ENCODE data around the gene RFX4. TPM values are rescaled to one million over a fixed set of nuclear protein-coding genes. Genes with fewer than 3 reads are reported as not detected.
"Not testable (repeated sequence)": the region's sequence is repeated elsewhere in the genome, so short reads cannot be mapped to it uniquely, and the experiment has no call there.

RFX4 gene
- total RNA-seq, 3 donors from 2014 or later, result not detected

DNA sequence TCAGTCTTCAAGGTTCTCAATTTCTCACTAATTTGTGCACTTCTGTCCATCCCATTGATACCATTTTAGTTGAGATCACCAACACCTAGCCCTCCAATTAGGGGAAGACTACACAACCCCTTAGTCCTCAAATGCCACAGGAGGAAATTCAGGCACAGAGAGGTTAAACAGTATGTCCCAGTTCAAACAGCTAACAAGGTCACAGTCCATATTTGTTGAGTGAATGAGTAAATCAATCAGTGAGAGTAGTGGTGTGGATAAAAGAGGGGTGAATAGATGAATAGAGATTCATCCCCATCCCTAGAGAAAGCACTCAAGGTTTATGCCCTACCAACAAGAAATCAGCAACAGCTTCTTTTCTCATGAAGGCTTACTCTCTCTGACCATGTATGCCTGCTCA lies 97.5 kb downstream of the RFX4 start:
- ATAC-seq, result no peak
- H3K9me3 Mint-ChIP-seq, result no peaks in the 10 kb centered on the region
- no peak overlapping the region for H3K4me3 Mint-ChIP-seq
- no peaks in the 10 kb centered on the region for H3K4me1 Mint-ChIP-seq (ENCODE audit: low read depth)
- no peak for DNase-seq
- peaks cover 6% of the 10 kb centered on the region for H3K27me3 Mint-ChIP-seq (ENCODE audit: low read depth)
- no peaks in the 10 kb centered on the region for H3K36me3 Mint-ChIP-seq (ENCODE audit: insufficient read depth)

DNA sequence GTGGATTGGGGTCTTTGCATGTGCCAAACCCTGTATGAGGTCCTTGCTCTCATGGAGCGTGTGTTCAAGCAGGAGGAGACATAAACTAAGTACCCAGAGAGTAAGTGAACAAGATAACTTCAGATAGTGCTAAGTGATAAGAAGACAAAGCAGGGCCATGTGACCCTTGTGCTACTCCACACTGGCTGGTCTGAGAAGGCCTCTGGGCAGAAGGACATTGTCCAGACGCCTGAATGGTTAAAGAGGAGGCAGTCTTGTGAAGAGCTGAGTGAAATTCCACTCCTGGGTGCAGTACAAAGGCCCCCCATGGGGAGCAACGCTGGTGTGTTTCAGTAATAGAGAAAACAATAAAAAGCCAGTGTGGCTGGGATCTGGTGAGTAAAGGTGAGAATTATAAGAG lies 98.4 kb downstream of the RFX4 start:
- no peaks in the 10 kb centered on the region for H3K9me3 Mint-ChIP-seq
- DNase-seq (no peak), ATAC-seq (no peak)
- H3K4me1 Mint-ChIP-seq (ENCODE audit: low read depth), result no peaks in the 10 kb centered on the region
- no peaks in the 10 kb centered on the region for H3K36me3 Mint-ChIP-seq (ENCODE audit: insufficient read depth)
- no peaks in the 10 kb centered on the region for H3K27me3 Mint-ChIP-seq (ENCODE audit: low read depth)
- no peak overlapping the region for H3K4me3 Mint-ChIP-seq

DNA sequence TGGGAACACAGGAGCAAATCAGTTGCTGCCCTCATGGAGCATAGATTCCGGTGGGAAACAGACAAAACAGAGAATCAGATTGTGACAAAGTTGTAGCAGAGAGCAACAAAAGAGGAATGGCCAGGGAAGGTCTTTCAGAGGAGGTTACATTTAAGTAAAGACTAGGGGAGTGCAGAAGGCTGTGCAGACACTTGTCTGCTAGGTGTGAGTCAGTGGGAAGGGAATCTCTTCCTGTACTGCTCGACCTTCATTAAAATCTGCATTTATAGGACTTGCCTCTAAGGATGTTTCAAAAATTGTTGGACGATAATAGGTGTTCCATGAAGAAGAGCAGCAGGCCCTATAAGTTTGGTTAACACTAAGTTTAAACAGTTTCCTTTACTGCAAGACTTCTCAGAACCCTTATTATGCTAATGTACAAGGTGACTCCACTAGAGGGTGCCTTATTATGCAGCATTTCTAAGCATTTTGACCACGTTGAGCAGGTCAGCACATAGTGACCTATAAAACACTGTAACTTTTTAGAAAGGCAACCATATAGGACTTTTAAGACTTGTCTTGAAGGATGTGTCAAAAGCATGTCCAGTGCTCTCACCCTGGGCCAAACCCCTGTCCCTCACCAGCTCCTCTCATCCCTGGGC lies 99.9 kb downstream of the RFX4 start:
- H3K4me3 Mint-ChIP-seq, result no peak overlapping the region
- no peaks in the 10 kb centered on the region for H3K36me3 Mint-ChIP-seq (ENCODE audit: insufficient read depth)
- H3K27me3 Mint-ChIP-seq (ENCODE audit: low read depth), result no peaks in the 10 kb centered on the region
- DNase-seq (no peak), ATAC-seq (no peak)
- no peaks in the 10 kb centered on the region for H3K9me3 Mint-ChIP-seq
- no peaks in the 10 kb centered on the region for H3K4me1 Mint-ChIP-seq (ENCODE audit: low read depth)

DNA sequence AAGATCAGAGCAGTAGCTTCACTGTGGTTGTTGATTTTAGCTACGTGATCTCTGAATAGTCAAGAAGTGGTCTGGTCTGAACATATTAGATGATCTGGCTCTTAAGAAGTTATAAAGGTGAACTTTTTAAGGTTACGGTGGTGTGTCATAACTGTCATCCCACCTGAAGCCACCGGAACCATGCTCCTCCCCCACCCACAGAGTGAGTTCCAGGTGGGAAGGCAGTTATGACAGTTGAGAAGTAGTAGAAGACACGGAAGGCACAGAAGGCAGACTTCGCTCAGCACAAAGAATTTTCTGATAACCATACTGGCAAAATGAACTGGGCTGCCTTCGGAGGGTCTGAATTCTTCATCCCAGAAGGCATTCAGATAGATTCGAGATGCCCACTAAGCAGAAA lies 101.7 kb downstream of the RFX4 start:
- DNase-seq, result no peak
- no peaks in the 10 kb centered on the region for H3K36me3 Mint-ChIP-seq (ENCODE audit: insufficient read depth)
- H3K27me3 Mint-ChIP-seq (ENCODE audit: low read depth), result no peaks in the 10 kb centered on the region
- ATAC-seq, result no peak
- no peak overlapping the region for H3K4me3 Mint-ChIP-seq
- no peaks in the 10 kb centered on the region for H3K4me1 Mint-ChIP-seq (ENCODE audit: low read depth)
- no peaks in the 10 kb centered on the region for H3K9me3 Mint-ChIP-seq

DNA sequence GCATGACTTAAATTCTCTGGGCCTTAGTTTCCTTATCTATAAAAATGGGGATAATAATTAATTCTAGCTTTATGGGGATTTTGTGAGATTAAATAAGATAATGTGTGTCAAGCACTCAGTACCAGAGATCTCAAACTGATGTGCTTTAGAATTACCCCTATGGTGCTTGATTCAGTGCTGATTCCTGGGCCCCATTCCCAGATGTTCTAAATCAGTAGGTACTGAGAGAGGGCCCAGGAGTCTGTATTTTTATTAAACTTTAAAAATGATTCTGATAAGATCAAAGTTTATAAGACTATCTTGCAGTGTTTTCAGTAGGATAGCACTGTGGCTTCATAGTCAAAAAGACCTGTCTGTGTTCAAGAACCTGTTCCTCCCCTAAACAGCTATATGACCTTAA lies 102.6 kb downstream of the RFX4 start:
- ATAC-seq (no peak), DNase-seq (no peak)
- Mint-ChIP-seq H3K4me1 (ENCODE audit: low read depth) (no peaks in the 10 kb centered on the region), H3K27me3 (ENCODE audit: low read depth) (no peaks in the 10 kb centered on the region), H3K9me3 (no peaks in the 10 kb centered on the region), H3K4me3 (no peak overlapping the region), H3K36me3 (ENCODE audit: insufficient read depth) (no peaks in the 10 kb centered on the region)

DNA sequence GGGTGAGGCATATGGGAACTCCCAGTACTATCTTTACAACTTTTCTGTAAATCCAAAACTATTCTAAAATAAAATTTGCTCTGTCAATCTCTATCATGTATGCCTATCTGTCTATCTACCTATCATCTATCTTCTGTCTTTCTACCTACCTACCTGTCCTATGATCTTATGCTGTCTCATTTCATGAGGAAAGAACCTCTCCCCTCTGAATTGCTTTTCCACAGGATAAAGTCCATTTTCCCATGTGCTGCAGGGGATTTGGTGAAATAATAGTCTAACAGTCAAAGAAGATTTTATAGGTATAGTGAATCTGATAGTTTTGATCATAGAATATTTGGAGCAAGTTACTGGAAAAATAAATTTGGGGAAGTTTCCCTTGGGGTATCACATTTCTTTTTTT lies 104.9 kb downstream of the RFX4 start:
- ATAC-seq, result no peak
- Mint-ChIP-seq H3K4me3 (no peak overlapping the region), H3K4me1 (ENCODE audit: low read depth) (no peaks in the 10 kb centered on the region), H3K27me3 (ENCODE audit: low read depth) (no peaks in the 10 kb centered on the region), H3K36me3 (ENCODE audit: insufficient read depth) (no peaks in the 10 kb centered on the region), H3K9me3 (no peaks in the 10 kb centered on the region)
- no peak for DNase-seq

DNA sequence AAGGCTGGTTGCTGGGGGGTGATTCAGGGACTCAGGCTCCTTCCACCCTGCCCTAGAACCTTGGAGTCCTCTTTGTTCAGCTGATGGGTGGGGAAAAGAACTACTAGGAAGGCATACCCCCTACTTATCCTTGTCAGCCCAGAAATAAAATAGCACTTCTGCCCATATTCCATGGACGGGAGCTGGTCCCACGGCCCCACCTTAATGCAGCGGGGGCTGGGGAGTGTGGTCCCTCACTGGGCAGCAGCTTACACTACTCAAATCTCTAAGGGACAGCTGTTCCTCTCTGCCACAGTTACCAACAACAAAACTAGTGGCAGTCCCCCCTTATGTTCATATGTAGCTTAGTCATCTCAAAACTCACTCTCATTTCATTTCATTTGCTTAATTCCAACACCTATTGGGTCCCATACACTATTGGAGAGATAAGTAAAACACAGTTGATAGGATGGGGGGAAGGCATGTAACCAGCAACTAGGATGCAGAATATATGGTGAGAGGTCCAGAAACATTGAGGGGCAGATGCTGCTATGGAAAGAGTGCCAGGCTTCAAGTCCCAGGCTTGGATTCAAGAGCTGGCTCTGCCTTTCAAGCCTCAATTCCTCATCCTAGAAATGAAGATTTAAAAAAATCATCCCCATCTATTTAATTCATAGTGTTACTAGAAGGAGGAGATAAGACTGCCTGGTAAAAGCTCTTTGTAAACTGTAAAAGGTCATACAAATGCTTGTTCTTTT lies 107.9 kb downstream of the RFX4 start:
- Mint-ChIP-seq H3K4me1 (ENCODE audit: low read depth) (no peaks in the 10 kb centered on the region), H3K4me3 (no peak overlapping the region), H3K27me3 (ENCODE audit: low read depth) (no peaks in the 10 kb centered on the region), H3K36me3 (ENCODE audit: insufficient read depth) (no peaks in the 10 kb centered on the region), H3K9me3 (no peaks in the 10 kb centered on the region)
- DNase-seq (no peak), ATAC-seq (no peak)

DNA sequence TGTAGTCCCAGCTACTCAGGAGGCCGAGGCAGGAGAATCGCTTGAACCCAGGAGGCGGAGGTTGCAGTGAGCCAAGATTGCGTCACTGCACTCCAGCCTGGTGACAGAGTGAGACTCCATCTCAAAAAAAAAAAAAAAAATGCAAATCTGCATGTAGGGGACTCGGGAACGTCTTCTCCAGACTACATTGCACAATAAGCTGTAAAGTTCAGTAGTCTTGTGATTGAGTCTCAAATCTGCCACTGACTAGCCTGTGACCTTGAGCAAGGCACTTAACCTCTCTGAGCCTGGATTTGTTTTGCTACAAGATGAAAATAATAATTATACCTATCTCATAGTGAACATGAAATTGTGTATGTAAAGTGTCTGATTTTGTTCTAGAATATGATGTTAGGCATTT lies 109.2 kb downstream of the RFX4 start:
- not testable (repeated sequence) for DNase-seq; H3K4me3 Mint-ChIP-seq; H3K36me3 Mint-ChIP-seq (ENCODE audit: insufficient read depth); H3K4me1 Mint-ChIP-seq (ENCODE audit: low read depth); ATAC-seq; H3K27me3 Mint-ChIP-seq (ENCODE audit: low read depth); H3K9me3 Mint-ChIP-seq

DNA sequence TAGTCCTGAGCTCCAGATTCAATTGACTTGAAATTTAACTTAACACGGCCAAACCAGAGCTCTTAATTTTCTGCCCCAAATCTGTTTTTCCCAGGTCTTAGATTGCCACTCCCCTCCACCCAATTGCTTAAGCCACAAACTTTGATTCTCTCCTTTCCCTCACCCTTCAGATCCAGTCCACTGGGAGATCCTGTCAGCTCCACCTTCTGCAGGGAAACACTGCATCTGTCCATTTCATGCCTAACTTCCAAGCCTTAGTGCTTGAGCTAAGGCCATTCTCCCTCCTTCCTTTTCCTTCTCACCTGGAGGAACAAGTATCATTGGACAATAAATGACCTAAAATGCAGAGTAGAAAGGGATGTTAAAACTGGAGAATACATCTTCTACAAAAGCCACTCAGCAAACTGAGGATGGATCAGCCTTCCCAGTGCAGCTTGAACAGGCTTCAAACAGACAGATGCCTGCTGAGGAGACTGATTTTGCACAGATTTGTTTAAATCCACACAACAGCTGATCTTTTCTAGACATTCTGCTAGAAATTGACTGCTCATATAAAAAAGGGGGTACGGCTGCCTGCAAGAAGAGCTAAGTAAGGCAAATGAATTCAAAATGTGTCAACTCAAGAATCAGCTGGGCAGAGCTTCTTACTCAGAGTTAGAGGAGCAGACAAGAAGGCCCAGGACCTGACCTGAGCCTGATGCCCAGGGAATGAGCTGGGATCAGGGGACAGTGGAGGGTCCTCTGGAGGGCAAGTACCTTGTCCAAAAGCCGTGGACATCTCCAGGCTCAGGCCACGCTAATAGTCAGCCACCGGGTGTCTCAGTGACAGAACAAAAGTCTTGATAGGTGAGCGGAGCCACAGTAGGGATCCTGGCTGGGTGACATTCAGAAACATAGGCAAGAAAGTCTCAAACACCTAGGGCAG lies 110.4 kb downstream of the RFX4 start:
- no peak for ATAC-seq
- no peaks in the 10 kb centered on the region for H3K36me3 Mint-ChIP-seq (ENCODE audit: insufficient read depth)
- DNase-seq, result no peak
- no peak overlapping the region for H3K4me3 Mint-ChIP-seq
- H3K9me3 Mint-ChIP-seq, result no peaks in the 10 kb centered on the region
- no peaks in the 10 kb centered on the region for H3K4me1 Mint-ChIP-seq (ENCODE audit: low read depth)
- no peaks in the 10 kb centered on the region for H3K27me3 Mint-ChIP-seq (ENCODE audit: low read depth)

DNA sequence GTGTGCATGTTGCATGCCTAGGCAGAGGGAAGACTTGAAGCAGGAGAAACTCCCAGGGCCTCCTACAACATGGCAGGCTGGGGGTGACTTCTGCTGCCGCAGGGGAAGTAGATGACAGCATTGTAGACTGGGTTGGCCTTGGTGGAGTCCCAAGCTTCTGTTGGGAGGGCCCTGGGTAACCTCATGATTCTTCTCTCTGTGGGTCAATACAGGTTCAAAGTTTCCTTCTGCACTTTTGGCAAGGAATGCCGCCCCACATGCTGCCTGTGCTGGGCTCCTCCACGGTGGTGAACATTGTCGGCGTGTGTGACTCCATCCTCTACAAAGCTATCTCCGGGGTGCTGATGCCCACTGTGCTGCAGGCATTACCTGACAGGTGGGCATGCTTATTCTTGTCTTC lies 113.3 kb downstream of the RFX4 start:
- peaks cover 17% of the 10 kb centered on the region for H3K9me3 Mint-ChIP-seq
- no peaks in the 10 kb centered on the region for H3K4me1 Mint-ChIP-seq (ENCODE audit: low read depth)
- no peak overlapping the region for H3K4me3 Mint-ChIP-seq
- ATAC-seq (no peak), DNase-seq (no peak)
- peaks cover under 1% of the 10 kb centered on the region for H3K36me3 Mint-ChIP-seq (ENCODE audit: insufficient read depth)
- H3K27me3 Mint-ChIP-seq (ENCODE audit: low read depth), result no peaks in the 10 kb centered on the region

DNA sequence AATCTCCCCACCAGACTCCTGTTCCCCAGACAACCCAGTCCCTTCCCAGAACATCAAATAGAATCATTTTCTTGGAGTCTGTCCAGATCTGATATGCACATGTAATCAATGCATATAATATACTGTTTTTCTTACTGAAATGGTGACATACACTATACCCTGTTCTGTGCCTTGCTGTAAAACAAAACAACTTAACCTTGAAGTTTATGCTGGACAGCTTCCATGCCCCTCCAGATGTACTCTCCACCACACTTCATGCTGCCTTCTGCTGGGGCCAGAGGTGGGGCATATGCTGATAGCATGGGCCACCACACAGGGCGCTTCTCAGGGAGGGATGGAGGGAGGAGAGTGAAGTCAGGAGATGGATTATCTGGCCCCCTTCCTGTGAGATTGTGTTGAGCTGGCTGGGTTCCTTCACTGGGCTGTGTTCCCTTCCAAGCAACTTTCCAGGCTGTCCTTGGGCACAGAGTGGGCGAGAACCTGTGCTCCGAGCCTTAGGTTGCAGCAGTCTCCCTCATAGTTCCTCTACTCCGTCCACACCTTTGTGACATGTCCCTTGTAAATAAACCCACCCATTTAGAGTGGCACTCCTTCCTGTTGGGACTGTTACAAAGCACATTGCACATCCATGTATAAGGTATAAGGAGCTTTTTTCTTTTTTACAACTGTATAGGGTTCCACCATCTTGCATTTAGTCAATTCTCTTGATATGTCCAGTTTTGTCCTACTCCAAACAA lies 114.0 kb downstream of the RFX4 start:
- Mint-ChIP-seq H3K9me3 (peaks cover 24% of the 10 kb centered on the region), H3K27me3 (ENCODE audit: low read depth) (no peaks in the 10 kb centered on the region), H3K4me1 (ENCODE audit: low read depth) (no peaks in the 10 kb centered on the region)

DNA sequence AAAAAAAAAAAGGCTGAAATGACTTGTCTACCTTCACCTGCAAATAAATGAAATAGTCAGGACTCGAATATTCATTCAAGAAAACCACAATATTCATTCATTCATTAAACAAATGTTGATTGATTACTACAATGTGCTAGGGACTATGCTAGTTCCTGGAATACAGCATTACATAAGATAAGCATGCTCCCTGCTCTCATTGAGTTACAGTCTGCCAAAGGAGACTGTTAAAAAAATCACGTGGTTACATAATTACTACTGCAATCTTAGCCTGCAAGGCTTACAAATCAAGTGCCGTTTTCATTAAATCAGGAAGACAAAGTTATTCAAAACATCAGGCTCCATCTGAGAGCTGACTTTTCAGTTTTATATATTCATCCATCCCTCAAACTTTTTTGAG lies 121.3 kb downstream of the RFX4 start:
- ATAC-seq, result no peak
- Mint-ChIP-seq H3K9me3 (peaks cover 22% of the 10 kb centered on the region), H3K27me3 (ENCODE audit: low read depth) (no peaks in the 10 kb centered on the region), H3K4me1 (ENCODE audit: low read depth) (no peaks in the 10 kb centered on the region), H3K4me3 (no peak overlapping the region), H3K36me3 (ENCODE audit: insufficient read depth) (peaks cover 8% of the 10 kb centered on the region)
- no peak for DNase-seq

More for the DNA sequence above, 114.0 kb downstream of the RFX4 start:
- Mint-ChIP-seq H3K36me3 (ENCODE audit: insufficient read depth) (peaks cover 8% of the 10 kb centered on the region), H3K4me3 (no peak overlapping the region)
- DNase-seq (no peak), ATAC-seq (no peak)

DNA sequence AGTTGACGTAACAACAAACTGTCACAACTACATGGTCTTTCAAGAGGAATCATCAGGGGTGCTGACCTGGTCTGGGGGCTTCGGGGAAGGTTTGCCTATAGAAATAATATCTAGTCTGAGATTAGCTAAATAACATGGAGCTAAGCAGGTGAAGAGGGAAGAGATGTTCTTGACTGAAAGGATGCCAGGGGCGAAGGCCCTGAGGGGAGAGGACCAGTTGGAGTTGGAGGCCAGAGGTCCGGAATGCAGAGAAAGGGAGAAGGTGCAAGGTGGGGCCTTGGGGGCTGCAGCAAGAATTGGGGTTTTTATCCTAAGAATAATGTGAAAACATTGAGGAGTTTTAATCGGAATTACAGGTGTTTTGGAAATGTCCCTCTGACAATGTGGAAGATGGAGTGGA lies 123.2 kb downstream of the RFX4 start:
- no peaks in the 10 kb centered on the region for H3K4me1 Mint-ChIP-seq (ENCODE audit: low read depth)
- no peak overlapping the region for H3K4me3 Mint-ChIP-seq
- peaks cover 12% of the 10 kb centered on the region for H3K9me3 Mint-ChIP-seq
- ATAC-seq (no peak), DNase-seq (no peak)
- H3K36me3 Mint-ChIP-seq (ENCODE audit: insufficient read depth), result peaks cover 8% of the 10 kb centered on the region
- no peaks in the 10 kb centered on the region for H3K27me3 Mint-ChIP-seq (ENCODE audit: low read depth)

DNA sequence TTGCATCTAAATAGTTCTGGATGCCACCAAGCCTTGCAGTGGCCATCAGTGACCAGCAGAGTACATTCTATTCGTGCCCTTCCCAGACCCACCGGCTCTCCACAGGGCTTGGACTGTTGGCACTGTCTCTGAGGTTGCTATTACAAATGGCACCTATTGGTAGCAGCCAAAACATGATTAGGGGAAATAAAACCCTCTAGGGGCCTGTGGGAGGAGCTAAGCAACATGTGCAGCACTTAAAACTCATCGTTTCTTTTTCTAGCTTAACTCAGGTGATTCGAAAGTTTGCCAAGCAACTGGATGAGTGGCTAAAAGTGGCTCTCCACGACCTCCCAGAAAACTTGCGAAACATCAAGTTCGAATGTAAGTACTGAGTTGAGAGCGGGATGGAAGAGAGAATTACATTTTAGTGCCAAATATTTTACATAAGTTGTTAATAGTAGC lies 126.3 kb downstream of the RFX4 start:
- ATAC-seq (no peak), DNase-seq (no peak)
- H3K4me1 Mint-ChIP-seq (ENCODE audit: low read depth), result no peaks in the 10 kb centered on the region
- no peaks in the 10 kb centered on the region for H3K27me3 Mint-ChIP-seq (ENCODE audit: low read depth)
- no peak overlapping the region for H3K4me3 Mint-ChIP-seq
- H3K9me3 Mint-ChIP-seq, result no peaks in the 10 kb centered on the region
- H3K36me3 Mint-ChIP-seq (ENCODE audit: insufficient read depth), result no peaks in the 10 kb centered on the region
